Measurements from ENCODE around the gene IPCEF1. TPM values are rescaled to one million over a fixed set of nuclear protein-coding genes. Genes with fewer than 3 reads are reported as not detected.

Gene IPCEF1
- polyA plus RNA-seq, 3 donors, result 14.7 to 29.7 (median 16.5) TPM

DNA sequence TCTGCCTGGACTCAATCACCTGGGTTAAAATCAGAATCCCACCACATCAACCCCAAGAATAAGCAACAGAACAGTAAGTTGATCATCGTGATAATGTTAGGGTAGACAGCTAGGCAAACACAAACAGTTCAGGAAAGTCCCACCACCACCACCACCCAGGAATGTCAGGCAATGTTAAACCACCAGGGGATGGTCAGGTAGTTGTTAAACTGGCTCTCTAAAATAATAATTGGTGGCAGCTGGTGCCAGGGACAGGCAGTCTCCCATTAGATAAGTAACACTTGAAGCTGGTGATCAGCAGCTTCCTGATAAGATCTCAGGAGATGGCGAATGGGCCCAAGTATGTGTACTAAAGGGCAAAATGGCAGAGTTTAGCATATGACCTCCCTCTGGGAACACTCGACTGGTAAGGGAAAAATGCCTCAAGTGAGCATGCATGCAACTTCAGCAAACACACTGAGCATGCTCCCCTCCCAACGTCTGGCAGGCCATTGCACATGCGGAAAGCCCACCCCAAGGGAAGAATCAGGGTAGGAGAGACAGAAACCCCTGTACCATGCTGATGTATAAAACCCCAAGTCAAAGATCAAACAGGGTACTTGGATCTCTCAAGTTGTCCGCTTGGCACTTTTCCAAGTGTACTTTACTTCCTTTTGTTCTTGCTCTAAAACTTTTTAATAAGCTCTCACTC lies 66.6 kb downstream of the IPCEF1 start:
- Histone ChIP-seq H2AFZ (ENCODE audit: insufficient read depth, low read depth, low read length, poor library complexity, severe bottlenecking) (no peak overlapping the region), H3K27ac (ENCODE audit: low read depth in 1 of 2, low read length in 2 of 2) (peak overlapping the region in 1 of 2 donors; percentile 52), H3K9ac (ENCODE audit: insufficient read depth, low read length, poor library complexity, severe bottlenecking) (no peak overlapping the region), H3K4me3 (replicated peaks in 1 of 3; ENCODE audit: low read depth in 2 of 3, low read length in 3 of 3) (no peak overlapping the region), H3K27me3 (ENCODE audit: control insufficient read depth in 2 of 2, insufficient read depth in 2 of 2, low read length in 2 of 2) (no peaks in the 10 kb centered on the region), H3K4me2 (replicated peaks; ENCODE audit: extremely low read depth, low read length, poor library complexity, severe bottlenecking) (no peak overlapping the region), H3K36me3 (replicated peaks in 1 of 2; ENCODE audit: control insufficient read depth in 1 of 2, insufficient read depth in 2 of 2, low read length in 2 of 2) (peaks cover 18 to 46% of the 10 kb centered on the region in 2 donors), H3K9me3 (replicated peaks in 1 of 2; ENCODE audit: control insufficient read depth in 1 of 2, insufficient read depth in 1 of 2, low read length in 2 of 2) (no peaks in the 10 kb centered on the region), H3K79me2 (ENCODE audit: insufficient read depth, low read length) (peaks cover 92% of the 10 kb centered on the region), H4K20me1 (ENCODE audit: insufficient read depth, low read length) (peaks cover 75% of the 10 kb centered on the region), H3K4me1 (ENCODE audit: control insufficient read depth in 1 of 2, insufficient read depth in 2 of 2, low read length in 2 of 2) (peaks cover 7 to 9% of the 10 kb centered on the region in 2 donors)
- 100% methylated on average over 5 of the region's 6 CpGs for WGBS (ENCODE audit: insufficient coverage)
- intact Hi-C loops (cut with micrococcal nuclease), result no loop called here
- H3K9me3 Mint-ChIP-seq, result peaks cover 0 to 3% (median 0%) of the 10 kb centered on the region in 7 donors
- H3K27me3 Mint-ChIP-seq (ENCODE audit: low read depth in 3 of 3), result no peaks in the 10 kb centered on the region
- peak overlapping the region in 4 of 7 donors; percentile 5 to 43 (median 21) for H3K27ac Mint-ChIP-seq
- no peak overlapping the region for H3K4me3 Mint-ChIP-seq
- TF ChIP-seq, protein P1, sequence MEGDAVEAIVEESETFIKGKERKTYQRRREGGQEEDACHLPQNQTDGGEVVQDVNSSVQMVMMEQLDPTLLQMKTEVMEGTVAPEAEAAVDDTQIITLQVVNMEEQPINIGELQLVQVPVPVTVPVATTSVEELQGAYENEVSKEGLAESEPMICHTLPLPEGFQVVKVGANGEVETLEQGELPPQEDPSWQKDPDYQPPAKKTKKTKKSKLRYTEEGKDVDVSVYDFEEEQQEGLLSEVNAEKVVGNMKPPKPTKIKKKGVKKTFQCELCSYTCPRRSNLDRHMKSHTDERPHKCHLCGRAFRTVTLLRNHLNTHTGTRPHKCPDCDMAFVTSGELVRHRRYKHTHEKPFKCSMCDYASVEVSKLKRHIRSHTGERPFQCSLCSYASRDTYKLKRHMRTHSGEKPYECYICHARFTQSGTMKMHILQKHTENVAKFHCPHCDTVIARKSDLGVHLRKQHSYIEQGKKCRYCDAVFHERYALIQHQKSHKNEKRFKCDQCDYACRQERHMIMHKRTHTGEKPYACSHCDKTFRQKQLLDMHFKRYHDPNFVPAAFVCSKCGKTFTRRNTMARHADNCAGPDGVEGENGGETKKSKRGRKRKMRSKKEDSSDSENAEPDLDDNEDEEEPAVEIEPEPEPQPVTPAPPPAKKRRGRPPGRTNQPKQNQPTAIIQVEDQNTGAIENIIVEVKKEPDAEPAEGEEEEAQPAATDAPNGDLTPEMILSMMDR (IDR thresholded peaks at IDR 0.05), result no peak
- H3K4me1 Mint-ChIP-seq, result peaks cover 23% of the 10 kb centered on the region
- H3K36me3 Mint-ChIP-seq, result peaks cover 48 to 55% of the 10 kb centered on the region in 2 donors
- no peak for DNase-seq

DNA sequence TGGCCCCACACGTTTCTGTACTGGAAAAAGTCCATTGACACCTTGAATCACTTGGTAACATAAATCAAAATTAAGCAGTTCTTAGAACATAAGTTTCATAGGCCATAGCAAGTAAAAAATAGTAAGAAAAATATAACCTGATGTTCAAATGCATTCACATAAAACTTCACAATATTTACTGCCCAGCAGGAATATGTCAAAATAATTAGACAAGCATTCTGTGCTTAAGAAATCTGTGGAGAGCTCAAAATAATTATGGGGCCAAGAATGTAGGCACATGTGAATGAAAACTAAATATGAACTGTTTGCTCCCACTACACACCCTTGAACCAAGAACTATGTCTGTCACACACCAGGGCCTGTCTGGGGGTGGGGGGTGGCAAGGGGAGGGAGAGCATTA lies 70.8 kb downstream of the IPCEF1 start:
- no peak overlapping the region for H2AFZ ChIP-seq (ENCODE audit: insufficient read depth, low read depth, low read length, poor library complexity, severe bottlenecking)
- peaks cover under 1% of the 10 kb centered on the region for H3K4me1 Mint-ChIP-seq
- peaks cover 89% of the 10 kb centered on the region for H3K79me2 ChIP-seq (ENCODE audit: insufficient read depth, low read length)

More for the DNA sequence above, 70.8 kb downstream of the IPCEF1 start:
- no CpG with 5 or more reads among the region's 1 CpG for WGBS (ENCODE audit: insufficient coverage)
- peaks cover 57 to 70% of the 10 kb centered on the region in 2 donors for H3K36me3 Mint-ChIP-seq
- TF ChIP-seq, protein P1 (IDR thresholded peaks at IDR 0.05), result no peak
- H3K4me3 Mint-ChIP-seq, result no peak overlapping the region
- Histone ChIP-seq H3K4me2 (replicated peaks; ENCODE audit: extremely low read depth, low read length, poor library complexity, severe bottlenecking) (no peak overlapping the region), H3K36me3 (replicated peaks in 1 of 2; ENCODE audit: control insufficient read depth in 1 of 2, insufficient read depth in 2 of 2, low read length in 2 of 2) (peaks cover 26 to 66% of the 10 kb centered on the region in 2 donors), H3K27ac (ENCODE audit: low read depth in 1 of 2, low read length in 2 of 2) (no peak overlapping the region), H4K20me1 (ENCODE audit: insufficient read depth, low read length) (peaks cover 60% of the 10 kb centered on the region), H3K27me3 (ENCODE audit: control insufficient read depth in 2 of 2, insufficient read depth in 2 of 2, low read length in 2 of 2) (no peaks in the 10 kb centered on the region), H3K4me1 (ENCODE audit: control insufficient read depth in 1 of 2, insufficient read depth in 2 of 2, low read length in 2 of 2) (no peaks in the 10 kb centered on the region), H3K4me3 (replicated peaks in 1 of 3; ENCODE audit: low read depth in 2 of 3, low read length in 3 of 3) (no peak overlapping the region), H3K9me3 (replicated peaks in 1 of 2; ENCODE audit: control insufficient read depth in 1 of 2, insufficient read depth in 1 of 2, low read length in 2 of 2) (peaks cover 0 to 6% of the 10 kb centered on the region in 2 donors), H3K9ac (ENCODE audit: insufficient read depth, low read length, poor library complexity, severe bottlenecking) (no peak overlapping the region)
- intact Hi-C loops (cut with micrococcal nuclease), result no loop called here
- H3K27ac Mint-ChIP-seq, result no peak overlapping the region
- peaks cover 0 to 9% (median 3%) of the 10 kb centered on the region in 7 donors for H3K9me3 Mint-ChIP-seq
- H3K27me3 Mint-ChIP-seq (ENCODE audit: low read depth in 3 of 3), result no peaks in the 10 kb centered on the region
- DNase-seq, result no peak

Measured in CD14-positive monocyte (primary cell).